ENCODE results near the gene AIF1L.

- TF ChIP-seq, protein P1, sequence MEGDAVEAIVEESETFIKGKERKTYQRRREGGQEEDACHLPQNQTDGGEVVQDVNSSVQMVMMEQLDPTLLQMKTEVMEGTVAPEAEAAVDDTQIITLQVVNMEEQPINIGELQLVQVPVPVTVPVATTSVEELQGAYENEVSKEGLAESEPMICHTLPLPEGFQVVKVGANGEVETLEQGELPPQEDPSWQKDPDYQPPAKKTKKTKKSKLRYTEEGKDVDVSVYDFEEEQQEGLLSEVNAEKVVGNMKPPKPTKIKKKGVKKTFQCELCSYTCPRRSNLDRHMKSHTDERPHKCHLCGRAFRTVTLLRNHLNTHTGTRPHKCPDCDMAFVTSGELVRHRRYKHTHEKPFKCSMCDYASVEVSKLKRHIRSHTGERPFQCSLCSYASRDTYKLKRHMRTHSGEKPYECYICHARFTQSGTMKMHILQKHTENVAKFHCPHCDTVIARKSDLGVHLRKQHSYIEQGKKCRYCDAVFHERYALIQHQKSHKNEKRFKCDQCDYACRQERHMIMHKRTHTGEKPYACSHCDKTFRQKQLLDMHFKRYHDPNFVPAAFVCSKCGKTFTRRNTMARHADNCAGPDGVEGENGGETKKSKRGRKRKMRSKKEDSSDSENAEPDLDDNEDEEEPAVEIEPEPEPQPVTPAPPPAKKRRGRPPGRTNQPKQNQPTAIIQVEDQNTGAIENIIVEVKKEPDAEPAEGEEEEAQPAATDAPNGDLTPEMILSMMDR (IDR thresholded peaks at IDR 0.05), result no peak
- TF ChIP-seq POLR2AphosphoS5 (IDR thresholded peaks at IDR 0.05; ENCODE audit: insufficient read depth in 1 of 2, low read depth in 1 of 2) (no peak), POLR2A (IDR thresholded peaks at IDR 0.05) (no peak)
Observed at GRCh38 chr9:131051592-131052517, 44.5 kb upstream of the AIF1L start.
